ENCODE data around the gene IL17C. TPM values are rescaled to one million over a fixed set of nuclear protein-coding genes. Genes with fewer than 3 reads are reported as not detected.
A peak's percentile ranks its signal among the peaks of the same experiment; 100 is the strongest.

Gene IL17C
- total and polyA plus RNA-seq, 4 donors = 0.14 to 1.8 TPM; not detected in 2

DNA sequence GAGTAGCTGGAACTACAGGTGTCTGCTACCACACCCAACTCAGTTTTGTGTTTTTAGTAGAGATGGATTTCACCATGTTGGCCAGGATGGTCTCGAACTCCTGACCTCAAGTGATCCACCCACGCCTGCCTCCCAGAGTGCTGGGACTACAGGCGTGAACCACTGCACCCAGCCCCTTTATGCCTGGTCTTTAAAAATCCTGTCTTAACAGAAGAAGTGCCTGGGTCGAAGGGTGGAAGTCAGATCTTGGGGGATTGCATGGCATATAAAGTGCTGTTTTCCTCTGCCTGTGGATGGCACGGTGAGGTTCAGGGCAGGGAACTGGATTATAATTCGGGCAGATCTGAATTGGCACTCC is 37.9 kb upstream of the IL17C start:
- H3K9ac ChIP-seq (ENCODE audit: insufficient read depth in 1 of 2, low read length in 2 of 2) = no peak overlapping the region
- no peak for TF ChIP-seq CTCF (IDR thresholded peaks at IDR 0.05; ENCODE audit: control extremely low read depth, extremely low read depth)
- no peak for ATAC-seq (ENCODE audit: insufficient read depth, low FRiP score)
- peaks cover 4 to 44% (median 26%) of the 10 kb centered on the region in 4 donors for H3K36me3 ChIP-seq (ENCODE audit: control insufficient read depth in 4 of 4, insufficient read depth in 4 of 4, low read length in 4 of 4)
- 81 to 94% methylated on average over 6 of the region's 6 CpGs for WGBS, 2 donors
- H3K27me3 ChIP-seq (ENCODE audit: control insufficient read depth in 3 of 3, insufficient read depth in 3 of 3, low read length in 2 of 3) = no peaks in the 10 kb centered on the region
- peak overlapping the region in 1 of 2 donors; percentile 61 for H3K27ac ChIP-seq (ENCODE audit: low read depth in 1 of 2, low read length in 1 of 2)
- H3K4me1 ChIP-seq (ENCODE audit: control insufficient read depth in 5 of 5, insufficient read depth in 5 of 5, low read length in 5 of 5) = peaks cover 0 to 4% (median 0%) of the 10 kb centered on the region in 5 donors
- H3K4me3 ChIP-seq = no peak overlapping the region
- DNase-seq = no peak
- no peaks in the 10 kb centered on the region for H3K9me3 ChIP-seq (ENCODE audit: control insufficient read depth in 4 of 4, insufficient read depth in 3 of 4, low read length in 3 of 4)

DNA sequence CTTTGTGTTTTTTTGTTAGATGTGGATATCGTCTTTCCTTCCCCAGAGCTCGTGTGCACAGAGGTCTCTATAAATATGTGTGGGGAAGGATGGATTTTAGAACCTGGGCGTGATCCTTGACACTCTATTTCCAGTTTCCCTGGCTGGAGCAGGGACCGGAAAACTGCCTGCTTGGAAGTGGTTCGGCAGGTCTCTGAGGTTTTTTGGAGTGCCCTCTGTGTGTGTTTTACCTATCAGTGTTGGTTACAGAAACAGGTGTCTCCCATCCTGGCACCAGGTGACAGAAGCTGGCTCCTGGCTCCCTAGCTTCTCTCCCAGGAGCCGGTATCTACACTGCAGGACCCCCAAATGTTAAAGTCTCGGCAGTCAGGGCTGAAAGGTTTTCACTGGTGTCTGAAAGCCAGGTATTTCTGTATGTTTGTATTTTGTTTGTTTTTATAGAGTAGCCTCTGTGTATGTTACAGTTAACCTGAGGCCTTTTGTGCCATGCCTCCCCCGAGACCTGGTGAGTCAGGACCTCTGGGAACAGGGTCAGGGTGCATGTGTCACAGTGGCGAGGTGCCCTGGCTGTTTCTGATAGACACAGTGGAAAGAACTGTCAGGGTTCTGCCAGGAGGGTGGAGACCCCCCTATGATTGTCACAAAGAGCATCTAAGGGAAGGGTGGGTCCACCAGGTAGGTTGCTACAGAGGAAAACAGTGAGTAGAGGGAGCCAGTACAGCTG is 36.9 kb upstream of the IL17C start:
- no peak for TF ChIP-seq CTCF (IDR thresholded peaks at IDR 0.05; ENCODE audit: control extremely low read depth, extremely low read depth)
- H3K9ac ChIP-seq (ENCODE audit: insufficient read depth in 1 of 2, low read length in 2 of 2) = no peak overlapping the region
- H3K27ac ChIP-seq (ENCODE audit: low read depth in 1 of 2, low read length in 1 of 2) = peak overlapping the region in 1 of 2 donors; percentile 52
- WGBS, 2 donors = 69 to 91% methylated on average over 9 of the region's 9 CpGs
- H3K36me3 ChIP-seq (ENCODE audit: control insufficient read depth in 4 of 4, insufficient read depth in 4 of 4, low read length in 4 of 4) = peaks cover 4 to 47% (median 30%) of the 10 kb centered on the region in 4 donors
- H3K4me3 ChIP-seq = no peak overlapping the region
- H3K9me3 ChIP-seq (ENCODE audit: control insufficient read depth in 4 of 4, insufficient read depth in 3 of 4, low read length in 3 of 4) = no peaks in the 10 kb centered on the region
- H3K4me1 ChIP-seq (ENCODE audit: control insufficient read depth in 5 of 5, insufficient read depth in 5 of 5, low read length in 5 of 5) = peaks cover 0 to 4% (median 0%) of the 10 kb centered on the region in 5 donors
- ATAC-seq (ENCODE audit: insufficient read depth, low FRiP score) = no peak
- no peaks in the 10 kb centered on the region for H3K27me3 ChIP-seq (ENCODE audit: control insufficient read depth in 3 of 3, insufficient read depth in 3 of 3, low read length in 2 of 3)
- DNase-seq = no peak

- H3K4me3 ChIP-seq = no peak overlapping the region
- ATAC-seq (ENCODE audit: insufficient read depth, low FRiP score) (no peak), DNase-seq (no peak)
- peak overlapping the region in 1 of 2 donors; percentile 52 for H3K27ac ChIP-seq (ENCODE audit: low read depth in 1 of 2, low read length in 1 of 2)
- no peak overlapping the region for H3K9ac ChIP-seq (ENCODE audit: insufficient read depth in 1 of 2, low read length in 2 of 2)
- no peaks in the 10 kb centered on the region for H3K9me3 ChIP-seq (ENCODE audit: control insufficient read depth in 4 of 4, insufficient read depth in 3 of 4, low read length in 3 of 4)
- WGBS, 2 donors = 71 to 85% methylated on average over 7 of the region's 7 CpGs
- no peaks in the 10 kb centered on the region for H3K27me3 ChIP-seq (ENCODE audit: control insufficient read depth in 3 of 3, insufficient read depth in 3 of 3, low read length in 2 of 3)
- TF ChIP-seq CTCF (IDR thresholded peaks at IDR 0.05; ENCODE audit: control extremely low read depth, extremely low read depth) = no peak
- H3K4me1 ChIP-seq (ENCODE audit: control insufficient read depth in 5 of 5, insufficient read depth in 5 of 5, low read length in 5 of 5) = peaks cover 0 to 4% (median 0%) of the 10 kb centered on the region in 5 donors
- peaks cover 4 to 53% (median 31%) of the 10 kb centered on the region in 4 donors for H3K36me3 ChIP-seq (ENCODE audit: control insufficient read depth in 4 of 4, insufficient read depth in 4 of 4, low read length in 4 of 4)
Observed at GRCh38 chr16:88602091-88602490, 36.3 kb upstream of the IL17C start.

Measured in lung (tissue), 12 donors.